OCI-LY3 (cell line): ENCODE data around the gene LRRFIP2.

ENCODE experiments used
- EZH2phosphoT487 ChIP-seq: fragments of 200-600 bp; shearing (Covaris generic); IDR thresholded peaks from 2 replicates; pipeline ENCODE4 v1.6.1; 2018; ENCODE audit warnings: antibody characterized with exemption, mixed run types, low read depth
- TF ChIP-seq, protein P1 (sequence below): fragments of 200-600, 300-600 bp; sonication (generic); IDR thresholded peaks from 2 replicates; pipeline ENCODE4 v1.5.1; 2014; ENCODE audit warnings: antibody characterized with exemption, low read length, low read depth

DNA sequence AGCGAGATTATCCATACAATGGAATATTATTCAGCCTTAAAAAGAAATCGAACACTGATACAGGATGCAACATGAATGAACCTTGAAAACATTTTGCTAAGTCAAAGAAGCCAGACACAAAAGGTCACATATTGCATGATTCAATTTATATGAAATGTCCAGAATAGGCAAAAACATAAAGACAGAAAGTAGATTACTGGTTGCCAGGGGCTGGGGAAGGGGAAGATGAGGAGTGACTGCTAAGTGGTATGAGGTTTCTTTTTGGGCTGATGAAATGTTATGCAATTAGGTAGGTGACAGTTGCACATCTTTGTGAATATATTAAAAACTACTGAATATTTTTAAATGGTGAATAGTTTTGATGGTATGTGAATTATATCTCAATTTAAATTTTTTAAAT lies 38.3 kb downstream of the LRRFIP2 start:
- TF ChIP-seq, protein P1, sequence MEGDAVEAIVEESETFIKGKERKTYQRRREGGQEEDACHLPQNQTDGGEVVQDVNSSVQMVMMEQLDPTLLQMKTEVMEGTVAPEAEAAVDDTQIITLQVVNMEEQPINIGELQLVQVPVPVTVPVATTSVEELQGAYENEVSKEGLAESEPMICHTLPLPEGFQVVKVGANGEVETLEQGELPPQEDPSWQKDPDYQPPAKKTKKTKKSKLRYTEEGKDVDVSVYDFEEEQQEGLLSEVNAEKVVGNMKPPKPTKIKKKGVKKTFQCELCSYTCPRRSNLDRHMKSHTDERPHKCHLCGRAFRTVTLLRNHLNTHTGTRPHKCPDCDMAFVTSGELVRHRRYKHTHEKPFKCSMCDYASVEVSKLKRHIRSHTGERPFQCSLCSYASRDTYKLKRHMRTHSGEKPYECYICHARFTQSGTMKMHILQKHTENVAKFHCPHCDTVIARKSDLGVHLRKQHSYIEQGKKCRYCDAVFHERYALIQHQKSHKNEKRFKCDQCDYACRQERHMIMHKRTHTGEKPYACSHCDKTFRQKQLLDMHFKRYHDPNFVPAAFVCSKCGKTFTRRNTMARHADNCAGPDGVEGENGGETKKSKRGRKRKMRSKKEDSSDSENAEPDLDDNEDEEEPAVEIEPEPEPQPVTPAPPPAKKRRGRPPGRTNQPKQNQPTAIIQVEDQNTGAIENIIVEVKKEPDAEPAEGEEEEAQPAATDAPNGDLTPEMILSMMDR, result no peak
- no peak for TF ChIP-seq EZH2phosphoT487
